NT2/D1 (cell line): ENCODE data around the gene BANP.
"Not testable (repeated sequence)": the region's sequence is repeated elsewhere in the genome, so short reads cannot be mapped to it uniquely, and the experiment has no call there.

Experiments used
- YY1 ChIP-seq: IDR thresholded peaks from 2 replicates; pipeline ENCODE4 v1.6.1; 2011; ENCODE audit not compliant: insufficient read length, insufficient read depth
- ZNF274 ChIP-seq: IDR thresholded peaks from 2 replicates; pipeline ENCODE4 v1.6.1; 2011; ENCODE audit warnings: mild to moderate bottlenecking, low read depth, low read length

DNA sequence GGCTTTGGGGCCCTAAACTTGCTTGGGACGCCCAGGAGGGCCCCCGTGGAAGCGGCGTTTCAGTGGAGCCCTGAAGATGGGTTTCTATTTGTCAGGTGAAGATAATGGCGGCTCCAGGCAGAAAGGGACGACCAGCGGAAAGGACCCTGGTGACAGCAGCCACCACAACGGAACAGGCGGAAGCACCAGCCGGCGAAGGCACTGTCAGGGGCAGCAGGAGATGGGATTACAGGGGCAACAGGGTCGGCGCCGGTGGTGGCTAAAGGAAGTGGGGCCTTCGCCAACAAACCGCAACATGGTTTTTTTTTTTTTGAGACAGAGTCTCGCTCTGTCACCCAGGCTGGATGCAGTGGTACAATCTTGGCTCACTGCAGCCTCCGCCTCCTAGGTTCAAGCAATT lies 38.5 kb upstream of the BANP start:
- TF ChIP-seq YY1, ZNF274: not testable (repeated sequence)
